MG63 (cell line): Measurements from ENCODE around the gene AP2B1. TPM values are rescaled to one million over a fixed set of nuclear protein-coding genes. Genes with fewer than 3 reads are reported as not detected.
"Not testable (repeated sequence)": the region's sequence is repeated elsewhere in the genome, so short reads cannot be mapped to it uniquely, and the experiment has no call there.

Experiments
- DNase-seq: peaks from one replicate; pipeline ENCODE4 v3.0.0-alpha.2; 2020
- H3K27me3 ChIP-seq: fragments of 250-450 bp; sonication (Bioruptor Pico); 2 replicates; pipeline ENCODE4 v1.5.1; 2020; ENCODE audit warnings: mild to moderate bottlenecking, moderate library complexity
- H3K36me3 ChIP-seq: fragments of 250-450 bp; sonication (Bioruptor Pico); 2 replicates; pipeline ENCODE4 v1.5.1; 2020; ENCODE audit warnings: mild to moderate bottlenecking, moderate library complexity
- H3K4me3 ChIP-seq: fragments of 250-450 bp; sonication (Bioruptor Pico); 2 replicates; pipeline ENCODE4 v1.5.1; 2020; ENCODE audit warnings: mild to moderate bottlenecking, moderate library complexity
- H3K9me3 ChIP-seq: fragments of 250-450 bp; sonication (Bioruptor Pico); 2 replicates; pipeline ENCODE4 v1.5.1; 2020; ENCODE audit warnings: mild to moderate bottlenecking, moderate library complexity
- total RNA-seq: library from RNA; depleted of rRNA; stranded (reverse); fragments of >200 nt; shearing (Covaris generic); gene quantifications from 2 replicates; pipeline ENCODE4 v1.2.3, GENCODE V29; 2014; ENCODE audit warnings: low replicate concordance

AP2B1 gene
- total RNA-seq, 1 experiment from 2014 or later: 52.9 TPM

DNA sequence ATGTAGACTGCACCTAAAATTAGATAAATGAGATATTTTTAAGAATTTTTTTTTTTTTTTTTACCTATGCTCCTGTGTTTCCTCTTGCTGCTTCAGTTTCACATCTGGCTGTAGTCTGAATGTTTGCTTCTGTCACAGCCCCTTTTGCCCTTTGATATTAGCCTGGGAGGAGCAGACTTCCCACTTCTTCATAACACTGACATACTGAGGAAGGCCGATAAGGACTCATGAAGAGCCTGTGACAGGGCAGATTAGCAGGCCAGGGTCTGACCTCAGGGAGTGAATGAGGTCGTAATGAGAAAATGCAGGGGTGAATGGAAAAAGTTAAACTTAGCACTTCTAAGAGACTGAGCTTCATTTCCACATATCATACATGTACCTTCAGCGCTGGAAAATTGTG, 26.4 kb upstream of the AP2B1 start, which contains the start of gene SLFN14:
Gene SLFN14, minus strand, starts transcription at position 117 of the 400 bp plus-strand sequence. CDS start 2,757 bp downstream, outside the sequence.
- Histone ChIP-seq H3K4me3 (no peak within 1 kb of the TSS), H3K36me3 (no peaks in the 10 kb centered on the region), H3K27me3 (peaks cover 12% of the 10 kb centered on the region), H3K9me3 (no peaks in the 10 kb centered on the region)
- no peak for DNase-seq

- not testable (repeated sequence) for H3K4me3 ChIP-seq, H3K27me3 ChIP-seq, H3K36me3 ChIP-seq, DNase-seq, H3K9me3 ChIP-seq
These were observed 23.9 kb upstream of the AP2B1 start for GRCh38 chr17:35563181-35563580.

GRCh38 chr17:35566968-35567367, 20.2 kb upstream of the AP2B1 start:
- Histone ChIP-seq H3K36me3 (peaks cover 11% of the 10 kb centered on the region), H3K4me3 (peak overlapping the region; percentile 84), H3K9me3 (no peaks in the 10 kb centered on the region), H3K27me3 (0 out of 2 replicates have a peak, but pooled peaks cover 2% of the 10 kb centered on the region)
- DNase-seq: no peak

DNA sequence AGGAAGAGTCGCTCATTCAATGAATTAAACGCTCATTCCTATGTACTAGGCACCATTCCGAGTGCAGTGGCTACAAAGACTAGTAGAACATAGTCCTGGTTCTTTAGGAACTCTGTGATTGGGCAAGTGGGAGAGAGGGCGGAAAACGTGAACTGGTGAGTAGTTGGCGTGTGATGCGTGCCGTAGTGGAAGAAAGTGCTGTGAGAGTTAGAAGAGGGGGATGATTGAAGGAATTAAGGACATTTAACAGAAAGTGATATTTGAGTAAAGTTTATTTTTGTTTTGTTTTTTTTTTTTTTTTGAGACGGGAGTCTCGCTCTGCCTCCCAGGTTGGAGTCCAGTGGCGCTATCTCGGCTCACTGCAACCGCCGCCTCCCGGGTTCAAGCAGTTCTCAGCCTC, 18.6 kb upstream of the AP2B1 start:
- no peaks in the 10 kb centered on the region for H3K9me3 ChIP-seq
- H3K27me3 ChIP-seq: 0 out of 2 replicates have a peak, but pooled peaks cover 2% of the 10 kb centered on the region
- DNase-seq: peak; percentile 46
- H3K36me3 ChIP-seq: peaks cover 15% of the 10 kb centered on the region
- peak overlapping the region; percentile 84 for H3K4me3 ChIP-seq

DNA sequence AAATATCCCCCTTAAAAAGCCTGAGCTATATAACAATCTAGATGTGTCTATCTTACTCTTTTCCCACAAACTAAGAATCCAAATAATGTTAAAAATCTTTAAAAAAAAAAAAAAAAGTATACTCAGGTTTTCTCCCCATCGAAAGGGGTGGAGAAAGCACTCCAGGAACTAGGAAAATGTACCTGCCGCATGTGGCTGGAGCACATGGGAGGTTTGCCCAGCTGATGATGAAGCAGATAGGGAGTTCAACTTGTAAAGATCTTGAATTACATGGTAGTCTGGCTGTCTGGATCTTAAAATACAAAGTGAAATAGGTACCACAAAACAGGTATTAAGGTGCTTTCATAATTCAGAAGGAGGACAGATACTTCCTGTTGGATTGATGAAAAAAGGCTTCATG, 17.7 kb upstream of the AP2B1 start:
- Histone ChIP-seq H3K27me3 (0 out of 2 replicates have a peak, but pooled peaks cover 2% of the 10 kb centered on the region), H3K36me3 (peaks cover 24% of the 10 kb centered on the region), H3K4me3 (no peak overlapping the region; the same call in 1 of the 2 replicates), H3K9me3 (no peaks in the 10 kb centered on the region)
- DNase-seq: no peak

DNA sequence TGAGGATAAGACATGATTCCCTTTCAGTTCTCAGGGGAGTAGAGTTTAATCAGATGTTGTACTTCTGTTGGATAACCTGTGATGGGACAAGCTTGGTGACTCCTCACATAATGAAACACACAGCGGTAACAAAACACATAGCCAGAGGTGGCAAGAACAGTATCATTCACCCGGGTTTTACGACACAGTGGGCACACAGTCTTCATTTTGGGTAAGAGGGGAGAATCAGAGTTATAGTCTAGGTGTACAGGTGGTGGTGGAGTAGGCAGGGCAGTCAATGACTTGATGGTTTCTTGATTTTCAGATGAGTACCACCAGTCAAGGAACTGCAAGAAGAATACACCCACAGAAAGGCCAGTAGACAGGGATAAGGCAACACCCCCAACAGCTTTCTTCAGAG, 11.4 kb upstream of the AP2B1 start:
- no peaks in the 10 kb centered on the region for H3K9me3 ChIP-seq
- no peak for DNase-seq
- peaks cover 35% of the 10 kb centered on the region for H3K36me3 ChIP-seq
- no peaks in the 10 kb centered on the region for H3K27me3 ChIP-seq
- H3K4me3 ChIP-seq: no peak overlapping the region

DNA sequence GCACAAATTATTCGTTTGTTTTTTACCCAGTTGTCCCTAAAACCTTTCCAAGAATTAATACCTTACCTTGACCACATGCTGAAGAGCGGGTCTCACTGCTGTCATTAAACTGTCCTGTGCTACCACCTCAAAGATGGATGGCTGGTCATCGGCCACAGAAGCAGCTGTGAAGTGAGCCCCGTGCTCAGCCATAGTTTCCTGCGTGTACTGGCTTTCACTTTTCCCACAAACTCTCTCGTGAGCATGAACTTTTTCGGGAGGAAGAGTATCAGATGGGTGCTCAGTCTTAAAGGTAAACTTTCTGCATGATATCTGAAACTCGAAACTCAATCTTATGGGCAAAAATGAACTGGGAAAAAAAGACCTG, 9.3 kb upstream of the AP2B1 start:
- Histone ChIP-seq H3K27me3 (no peaks in the 10 kb centered on the region), H3K36me3 (peaks cover 25% of the 10 kb centered on the region), H3K9me3 (no peaks in the 10 kb centered on the region), H3K4me3 (peak overlapping the region; percentile 91)
- DNase-seq: no peak

DNA sequence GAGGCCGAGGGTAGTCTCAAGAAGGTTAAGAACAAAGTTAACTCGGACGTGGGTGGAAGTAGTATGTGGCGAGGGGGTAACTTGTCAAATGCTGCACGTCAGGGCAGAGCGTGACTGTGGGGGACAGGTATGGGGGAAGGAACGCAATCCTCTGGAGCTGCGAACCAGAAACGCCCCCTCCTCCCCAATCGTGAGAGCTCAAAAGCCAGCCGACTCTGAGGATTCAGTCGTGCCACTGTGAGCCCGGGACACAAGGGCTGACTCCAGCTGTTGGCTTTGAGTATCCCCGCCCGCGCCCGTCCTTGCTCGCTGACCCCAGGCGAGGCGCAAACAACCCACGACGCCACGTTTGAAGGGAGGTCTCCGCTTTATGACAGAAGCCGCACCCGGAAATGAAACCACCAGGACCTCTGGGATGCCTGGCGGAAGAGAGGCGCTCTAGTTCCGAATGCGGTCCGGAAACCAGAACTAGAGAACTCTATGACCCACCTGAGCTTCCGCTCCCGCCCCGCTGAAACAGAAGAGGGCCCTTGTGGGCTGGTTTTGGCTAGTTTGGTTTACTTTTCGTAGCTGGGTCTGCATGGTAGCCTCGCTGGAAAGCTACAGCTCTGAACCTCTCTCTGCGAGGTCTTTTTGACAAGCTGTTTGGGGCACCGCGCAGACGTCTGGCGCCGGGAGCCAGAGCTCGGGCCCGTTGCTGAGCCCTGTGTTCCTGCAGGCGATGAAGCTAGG, 8.8 kb upstream of the AP2B1 start, which contains the start of gene PEX12:
Gene PEX12, minus strand, starts transcription at position 375 of the 732 bp plus-strand sequence. CDS start 550 bp downstream, outside the sequence.
- no peaks in the 10 kb centered on the region for H3K9me3 ChIP-seq

GRCh38 chr17:35578929-35579432, 8.1 kb upstream of the AP2B1 start:
- DNase-seq: no peak
- no peaks in the 10 kb centered on the region for H3K27me3 ChIP-seq
- no peaks in the 10 kb centered on the region for H3K9me3 ChIP-seq
- H3K4me3 ChIP-seq: peak overlapping the region; percentile 91
- peaks cover 18% of the 10 kb centered on the region for H3K36me3 ChIP-seq

More for the DNA sequence above, 8.8 kb upstream of the AP2B1 start, which contains the start of gene PEX12:
- peak; percentile 91 for DNase-seq
- H3K36me3 ChIP-seq: peaks cover 24% of the 10 kb centered on the region
- H3K4me3 ChIP-seq: peak within 1 kb of the TSS; percentile 91
- no peaks in the 10 kb centered on the region for H3K27me3 ChIP-seq

DNA sequence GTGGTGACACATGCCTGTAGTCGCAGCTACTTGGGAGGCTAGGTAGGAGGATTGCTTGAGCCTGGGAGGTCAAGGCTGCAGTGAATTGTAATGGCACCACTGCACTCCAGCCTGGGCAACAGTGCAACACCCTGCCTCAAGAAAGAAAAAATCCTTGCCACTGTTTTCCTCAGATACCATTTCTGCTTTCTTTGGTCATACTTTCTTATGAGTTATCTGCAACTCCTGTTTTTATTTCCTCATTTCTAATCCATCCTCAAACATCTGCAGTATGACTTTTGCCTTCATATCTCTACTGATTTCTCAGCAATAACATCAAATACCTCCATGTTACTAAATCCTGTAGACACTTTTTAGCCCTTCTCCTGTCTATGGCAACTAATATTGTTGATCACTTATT, 3.1 kb upstream of the AP2B1 start:
- Histone ChIP-seq H3K36me3 (peaks cover 4% of the 10 kb centered on the region), H3K9me3 (no peaks in the 10 kb centered on the region), H3K4me3 (no peak overlapping the region), H3K27me3 (no peaks in the 10 kb centered on the region)
- DNase-seq: no peak

- peak overlapping the region; percentile 100 for H3K4me3 ChIP-seq
- peaks cover 4% of the 10 kb centered on the region for H3K36me3 ChIP-seq
- H3K27me3 ChIP-seq: no peaks in the 10 kb centered on the region
- no peaks in the 10 kb centered on the region for H3K9me3 ChIP-seq
- DNase-seq: no peak
These were observed 501 bp upstream of the AP2B1 start for GRCh38 chr17:35586569-35587073.

DNA sequence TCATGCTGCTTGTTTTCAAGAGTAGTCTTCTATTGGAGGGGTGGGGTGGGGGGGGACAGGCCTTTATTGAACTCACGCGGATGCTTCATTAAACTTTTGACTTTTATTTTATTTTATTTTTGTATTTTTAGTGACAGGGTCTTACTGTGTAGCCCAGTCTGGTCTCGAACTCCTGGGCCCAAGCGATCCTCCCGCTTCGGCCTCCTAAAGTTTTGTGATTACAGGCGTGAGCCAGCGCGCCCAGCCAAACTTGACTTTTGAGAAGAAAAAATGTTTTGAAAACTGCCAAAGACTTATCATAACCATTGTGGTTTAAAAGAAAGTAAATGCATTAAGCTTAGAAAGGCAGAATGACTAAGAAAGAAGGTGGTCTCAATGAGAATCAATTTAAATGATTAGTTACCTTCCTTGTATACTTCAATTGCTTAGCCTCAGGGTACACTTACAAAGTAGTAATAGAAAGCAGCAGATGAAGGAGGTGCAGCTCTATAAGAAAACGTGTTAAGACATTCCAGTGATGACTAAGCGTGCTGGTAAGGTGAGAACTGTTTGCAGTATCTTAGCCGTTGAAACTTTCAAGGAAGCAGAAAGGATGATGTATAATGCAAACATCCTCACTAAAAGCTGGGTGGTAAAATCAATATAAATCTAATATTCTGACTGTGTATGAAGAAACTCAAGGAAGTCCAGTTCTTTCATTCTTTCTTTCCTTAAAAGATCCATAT, 1.2 kb downstream of the AP2B1 start:
- no peaks in the 10 kb centered on the region for H3K9me3 ChIP-seq
- peak overlapping the region; percentile 100 for H3K4me3 ChIP-seq
- H3K36me3 ChIP-seq: peaks cover 9% of the 10 kb centered on the region
- DNase-seq: no peak
- H3K27me3 ChIP-seq: no peaks in the 10 kb centered on the region

- H3K36me3 ChIP-seq: peaks cover 65% of the 10 kb centered on the region
- no peaks in the 10 kb centered on the region for H3K27me3 ChIP-seq
- no peak for DNase-seq
- no peaks in the 10 kb centered on the region for H3K9me3 ChIP-seq
- no peak overlapping the region for H3K4me3 ChIP-seq
These were observed 8.9 kb downstream of the AP2B1 start for GRCh38 chr17:35596072-35596471.

GRCh38 chr17:35596530-35597233, 9.6 kb downstream of the AP2B1 start:
- H3K36me3 ChIP-seq: peaks cover 71% of the 10 kb centered on the region
- H3K27me3 ChIP-seq: no peaks in the 10 kb centered on the region
- H3K4me3 ChIP-seq: no peak overlapping the region
- no peak for DNase-seq
- no peaks in the 10 kb centered on the region for H3K9me3 ChIP-seq

DNA sequence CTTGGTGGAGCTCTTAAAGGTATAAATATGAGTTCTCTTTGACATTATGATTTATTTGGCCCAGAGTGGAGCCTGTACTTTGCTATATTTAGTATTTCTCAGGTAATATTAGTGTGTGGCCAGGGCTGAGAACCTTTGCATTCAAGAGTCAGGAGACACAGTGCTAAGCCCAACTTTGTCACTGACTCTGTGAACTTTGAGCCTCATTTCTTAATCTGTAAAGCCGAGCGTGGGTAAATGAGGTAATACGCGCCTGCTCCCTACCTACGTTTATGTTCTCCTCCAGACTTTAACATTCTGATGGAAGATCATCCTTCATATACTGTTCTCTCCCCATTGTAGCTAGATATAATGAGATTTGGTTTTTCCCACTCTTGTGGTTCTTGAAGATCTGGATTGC, 10.5 kb downstream of the AP2B1 start:
- Histone ChIP-seq H3K9me3 (no peaks in the 10 kb centered on the region), H3K4me3 (no peak overlapping the region), H3K36me3 (peaks cover 79% of the 10 kb centered on the region), H3K27me3 (no peaks in the 10 kb centered on the region)
- DNase-seq: no peak

DNA sequence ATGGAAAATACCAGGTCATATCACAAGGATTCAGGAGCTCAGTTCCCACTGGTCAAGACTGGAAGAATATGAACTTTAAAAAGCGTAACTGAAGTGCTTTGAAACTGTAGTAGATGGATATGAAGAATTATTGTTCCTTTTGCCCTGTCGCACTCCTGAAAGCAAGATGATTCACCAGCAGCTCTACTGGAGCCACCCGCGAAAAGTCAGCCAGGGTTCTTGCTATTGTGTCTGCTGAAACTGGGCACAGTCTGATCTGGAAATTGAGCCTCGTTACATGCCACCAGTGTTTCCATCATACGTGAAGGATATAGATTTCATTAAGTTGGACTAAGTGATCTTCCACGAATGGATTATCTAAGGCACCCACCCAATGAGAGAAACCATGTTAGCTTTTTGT, 16.6 kb downstream of the AP2B1 start:
- no peak for DNase-seq
- Histone ChIP-seq H3K4me3 (no peak overlapping the region), H3K9me3 (no peaks in the 10 kb centered on the region), H3K27me3 (no peaks in the 10 kb centered on the region), H3K36me3 (peaks cover 76% of the 10 kb centered on the region)

DNA sequence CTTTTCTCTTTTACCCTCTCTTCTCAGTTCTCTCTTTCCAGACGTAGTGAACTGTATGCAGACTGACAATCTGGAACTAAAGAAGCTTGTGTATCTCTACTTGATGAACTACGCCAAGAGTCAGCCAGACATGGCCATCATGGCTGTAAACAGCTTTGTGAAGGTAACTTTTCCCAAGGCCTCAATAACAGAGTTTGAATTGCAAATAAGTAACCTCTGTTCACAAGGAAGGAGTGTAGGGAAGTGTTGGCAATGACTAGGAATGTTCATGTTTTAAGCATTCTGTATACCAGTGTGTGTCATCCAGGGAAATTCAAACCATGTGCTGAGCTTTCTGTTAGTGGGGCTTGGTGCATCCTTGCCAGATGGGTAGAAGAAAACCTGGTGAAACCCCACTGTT, 18.6 kb downstream of the AP2B1 start:
- Histone ChIP-seq H3K36me3 (peaks cover 71% of the 10 kb centered on the region), H3K27me3 (no peaks in the 10 kb centered on the region), H3K4me3 (no peak overlapping the region), H3K9me3 (no peaks in the 10 kb centered on the region)
- no peak for DNase-seq
